Measurements from ENCODE around the gene KIAA0586. TPM values are rescaled to one million over a fixed set of nuclear protein-coding genes. Genes with fewer than 3 reads are reported as not detected.

KIAA0586 gene
- total RNA-seq, 1 experiment from 2014 or later: 20.9 TPM

- no peak overlapping the region for H3K9ac ChIP-seq (ENCODE audit: extremely low read depth, insufficient read length, low read length)
- no peaks in the 10 kb centered on the region for H3K27me3 Mint-ChIP-seq (ENCODE audit: low read depth)
- no peak overlapping the region for H3K18ac ChIP-seq (ENCODE audit: insufficient read length, low read depth, low read length)
- no peak overlapping the region for H3K27ac Mint-ChIP-seq
- no peak overlapping the region for H2AK5ac ChIP-seq (ENCODE audit: insufficient read length, low read length)
- no peak overlapping the region for H3K23ac ChIP-seq (ENCODE audit: insufficient read length, low read depth, low read length)
- no peak overlapping the region for H2BK120ac ChIP-seq (ENCODE audit: low read depth, low read length, poor library complexity, severe bottlenecking)
- H2BK12ac ChIP-seq (ENCODE audit: insufficient read length, low read depth, low read length): no peak overlapping the region
- H2AFZ ChIP-seq (ENCODE audit: low read length): no peak overlapping the region
- no peaks in the 10 kb centered on the region for H3K4me1 ChIP-seq (ENCODE audit: insufficient read depth, low read length)
- H4K91ac ChIP-seq (ENCODE audit: insufficient read length, low read depth, low read length): no peak overlapping the region
- no peak overlapping the region for H3K14ac ChIP-seq (ENCODE audit: insufficient read depth, low read length)
- no peak overlapping the region for H2BK20ac ChIP-seq (ENCODE audit: low read depth, low read length, poor library complexity, severe bottlenecking)
- H3K56ac ChIP-seq (ENCODE audit: insufficient read length, low read depth, low read length): no peak overlapping the region
- no peaks in the 10 kb centered on the region for H3K4me1 Mint-ChIP-seq
- H3K23me2 ChIP-seq (ENCODE audit: insufficient read length, low read depth, low read length, poor library complexity, severe bottlenecking): no peaks in the 10 kb centered on the region
- H3K4ac ChIP-seq (ENCODE audit: low read depth, low read length): no peak overlapping the region
- no peak overlapping the region for H4K8ac ChIP-seq (replicated peaks; ENCODE audit: insufficient read length, low read depth, low read length)
- no CpG with 5 or more reads among the region's 2 CpGs for WGBS (ENCODE audit: extremely low coverage, insufficient read length, low lambda C conversion rate)
- no peak for DNase-seq
- no peak overlapping the region for H2BK5ac ChIP-seq (ENCODE audit: insufficient read length, low read length)
- no peaks in the 10 kb centered on the region for H3K9me3 ChIP-seq (ENCODE audit: control insufficient read depth, low read depth, low read length)
- H4K20me1 ChIP-seq (ENCODE audit: control insufficient read depth, insufficient read depth, insufficient read length): no peaks in the 10 kb centered on the region
- H3K4me2 ChIP-seq (ENCODE audit: insufficient read depth, insufficient read length, low read length): no peak overlapping the region
- H3K27me3 ChIP-seq (ENCODE audit: insufficient read depth, low read length): no peaks in the 10 kb centered on the region
- H3K36me3 Mint-ChIP-seq (ENCODE audit: insufficient read depth in 1 of 3, low read depth in 3 of 3): peaks cover 4 to 31% (median 18%) of the 10 kb centered on the region in 3 experiments; a peak in 4 of 7 replicates
- H3K27ac ChIP-seq (ENCODE audit: insufficient read length, low read depth, low read length): no peak overlapping the region
- no peak overlapping the region for H4K5ac ChIP-seq (ENCODE audit: insufficient read length, low read depth, low read length)
- H3T11ph ChIP-seq (ENCODE audit: low read length): no peak overlapping the region
- no peaks in the 10 kb centered on the region for H3K79me2 ChIP-seq (ENCODE audit: insufficient read depth, low read length)
- H3K9me3 Mint-ChIP-seq: no peaks in the 10 kb centered on the region
- H2BK15ac ChIP-seq (ENCODE audit: low read depth, low read length): no peak overlapping the region
- TF ChIP-seq CTCF (conservative IDR thresholded peaks at IDR 0.05): no peak
- no peak overlapping the region for H3K4me3 Mint-ChIP-seq
- no peaks in the 10 kb centered on the region for H3K79me1 ChIP-seq (ENCODE audit: insufficient read depth, low read depth, low read length, poor library complexity, severe bottlenecking)
These were observed 37.9 kb downstream of the KIAA0586 start for GRCh38 chr14:58465421-58465820.
